HEK293 (cell line): ENCODE data around the gene MON1B.
A peak's percentile ranks its signal among the peaks of the same experiment; 100 is the strongest.

Experiments
- CTCF ChIA-PET: fragments of 350-600 bp; formaldehyde crosslinking; extraction: SDS; loops from one replicate; lab custom pipeline; 2021; ENCODE audit warnings: antibody characterized with exemption; lab: Yijun Ruan, JAX
- POLR2A ChIA-PET: fragments of 300-600 bp; formaldehyde crosslinking; extraction: SDS; loops from one replicate; lab custom pipeline; 2020; ENCODE audit warnings: antibody characterized with exemption, inconsistent platforms; lab: Yijun Ruan, JAX
- H3K27ac ChIP-seq: fragments of 200-500 bp; sonication (Bioruptor generic); 2 replicates; pipeline ENCODE4 v1.5.1; 2014; ENCODE audit warnings: low read depth, low read length, control low read depth, inconsistent platforms; ENCODE audit errors: extremely low read depth
- H3K36me3 ChIP-seq, 2 experiments: fragments of 200-500 bp in 1 of 2; sonication (Bioruptor generic) in 1 of 2; 1 replicate in 1 of 2; 2 replicates in 1 of 2; pipeline ENCODE4 v1.5.1; 2014 to 2017; ENCODE audit warnings: inconsistent platforms in 2 of 2, low read length in 2 of 2; ENCODE audit not compliant: control insufficient read depth in 2 of 2, insufficient read depth in 1 of 2
- H3K4me1 ChIP-seq: fragments of 200-500 bp; sonication (Bioruptor generic); 2 replicates; pipeline ENCODE4 v1.5.1; 2014; ENCODE audit warnings: mild to moderate bottlenecking, low read length, inconsistent platforms; ENCODE audit not compliant: control insufficient read depth, insufficient read depth
- H3K4me3 ChIP-seq: 2 replicates; pipeline ENCODE4 v1.5.1; 2011; ENCODE audit warnings: low read depth, mild to moderate bottlenecking, control low read depth, low read length, moderate library complexity
- H3K9me3 ChIP-seq: fragments of 200-500 bp; sonication (Bioruptor generic); 2 replicates; pipeline ENCODE4 v1.5.1; 2014; ENCODE audit warnings: low read depth, low read length, inconsistent platforms; ENCODE audit not compliant: control insufficient read depth, insufficient read depth
- BCL11A ChIP-seq: fragments of 450-650 bp; formaldehyde crosslinking; IDR thresholded peaks from 2 replicates; pipeline ENCODE4 v1.5.1; 2016; ENCODE audit warnings: low read depth, missing biosample characterization, missing genetic modification characterization
- GLI4 ChIP-seq: fragments of 450-650 bp; formaldehyde crosslinking; IDR thresholded peaks from 2 replicates; pipeline ENCODE4 v1.5.1; 2016; ENCODE audit warnings: missing biosample characterization, missing genetic modification characterization
- GLIS1 ChIP-seq: fragments of 450-650 bp; formaldehyde crosslinking; IDR thresholded peaks from 2 replicates; pipeline ENCODE4 v1.5.1; 2016; ENCODE audit warnings: missing biosample characterization, missing genetic modification characterization
- GLIS2 ChIP-seq: fragments of 450-650 bp; formaldehyde crosslinking; IDR thresholded peaks from 2 replicates; pipeline ENCODE4 v1.5.1; 2016; ENCODE audit warnings: missing biosample characterization, missing genetic modification characterization
- HIC1 ChIP-seq: fragments of 450-650 bp; formaldehyde crosslinking; IDR thresholded peaks from 2 replicates; pipeline ENCODE4 v1.5.1; 2016; ENCODE audit warnings: missing biosample characterization, missing genetic modification characterization
- INSM2 ChIP-seq: fragments of 450-650 bp; formaldehyde crosslinking; IDR thresholded peaks from 2 replicates; pipeline ENCODE4 v1.5.1; 2016; ENCODE audit warnings: missing biosample characterization, missing genetic modification characterization
- KLF8 ChIP-seq: fragments of 450-650 bp; formaldehyde crosslinking; IDR thresholded peaks from 2 replicates; pipeline ENCODE4 v1.5.1; 2016; ENCODE audit warnings: missing biosample characterization, missing genetic modification characterization
- KLF9 ChIP-seq: fragments of 450-650 bp; formaldehyde crosslinking; IDR thresholded peaks from 2 replicates; pipeline ENCODE4 v1.5.1; 2016; ENCODE audit warnings: missing biosample characterization, missing genetic modification characterization, low read depth
- RBAK ChIP-seq: fragments of 450-650 bp; formaldehyde crosslinking; IDR thresholded peaks from 2 replicates; pipeline ENCODE4 v1.5.1; 2016; ENCODE audit warnings: missing biosample characterization, missing genetic modification characterization
- SCRT1 ChIP-seq: fragments of 450-650 bp; formaldehyde crosslinking; IDR thresholded peaks from 2 replicates; pipeline ENCODE4 v1.5.1; 2016; ENCODE audit warnings: missing biosample characterization, missing genetic modification characterization, borderline replicate concordance
- SCRT2 ChIP-seq: fragments of 450-650 bp; formaldehyde crosslinking; IDR thresholded peaks from 2 replicates; pipeline ENCODE4 v1.5.1; 2016; ENCODE audit warnings: missing biosample characterization, missing genetic modification characterization
- ZBTB21 ChIP-seq: fragments of 450-650 bp; formaldehyde crosslinking; IDR thresholded peaks from 2 replicates; pipeline ENCODE4 v1.5.1; 2017; ENCODE audit warnings: missing biosample characterization, missing genetic modification characterization
- ZNF16 ChIP-seq: fragments of 450-650 bp; formaldehyde crosslinking; IDR thresholded peaks from 2 replicates; pipeline ENCODE4 v1.5.1; 2016; ENCODE audit warnings: low read depth, missing biosample characterization, missing genetic modification characterization
- ZNF311 ChIP-seq: fragments of 450-650 bp; formaldehyde crosslinking; IDR thresholded peaks from 2 replicates; pipeline ENCODE4 v1.5.1; 2017; ENCODE audit warnings: missing biosample characterization, missing genetic modification characterization, borderline replicate concordance
- ZNF335 ChIP-seq: fragments of 450-650 bp; formaldehyde crosslinking; conservative IDR thresholded peaks from 2 replicates; pipeline ENCODE4 v1.5.1; 2016; ENCODE audit warnings: missing biosample characterization, missing genetic modification characterization
- ZNF521 ChIP-seq: fragments of 450-650 bp; formaldehyde crosslinking; IDR thresholded peaks from 2 replicates; pipeline ENCODE4 v1.5.1; 2017; ENCODE audit warnings: missing biosample characterization, mild to moderate bottlenecking, missing genetic modification characterization
- ZNF558 ChIP-seq: fragments of 450-650 bp; formaldehyde crosslinking; IDR thresholded peaks from 2 replicates; pipeline ENCODE4 v1.5.1; 2016; ENCODE audit warnings: missing biosample characterization, missing genetic modification characterization
- ZNF560 ChIP-seq: fragments of 450-650 bp; formaldehyde crosslinking; IDR thresholded peaks from 2 replicates; pipeline ENCODE4 v1.5.1; 2017; ENCODE audit warnings: missing biosample characterization, missing genetic modification characterization, borderline replicate concordance
- ZNF660 ChIP-seq: fragments of 450-650 bp; IDR thresholded peaks from 2 replicates; pipeline ENCODE4 v1.5.1; 2018; ENCODE audit warnings: missing biosample characterization, mild to moderate bottlenecking, missing genetic modification characterization
- ZNF692 ChIP-seq: fragments of 450-650 bp; formaldehyde crosslinking; IDR thresholded peaks from 2 replicates; pipeline ENCODE4 v1.5.1; 2016; ENCODE audit warnings: missing biosample characterization, missing genetic modification characterization

MON1B gene

GRCh38 chr16:77191259-77191969, 424 bp downstream of the MON1B start:
- ChIA-PET POLR2A (interaction anchor here (1.0 to 1.6 kb wide), 4 partner anchors 14 to 1549 kb away, joined by 3 to 5 read pairs (median 3); no protein-coding TSS in a partner anchor), CTCF (no interaction called here)
- no peaks in the 10 kb centered on the region for H3K4me1 ChIP-seq
- TF ChIP-seq ZNF335 (tag by site-specific recombination) (peak; percentile 67), GLIS2 (0 out of 2 replicates have a peak, but pooled peaks have one; percentile 4), ZNF521 (tag by site-specific recombination) (no peak), ZNF311 (no peak), INSM2 (tag by site-specific recombination) (no peak), GLIS1 (tag by site-specific recombination) (0 out of 2 replicates have a peak, but pooled peaks have one; percentile 1), SCRT1 (tag by site-specific recombination) (peak; percentile 24; the same call in 1 of the 2 replicates), KLF9 (tag by site-specific recombination) (peak; percentile 5; the same call in 1 of the 2 replicates), BCL11A (tag by site-specific recombination) (no peak), HIC1 (tag by site-specific recombination) (0 out of 2 replicates have a peak, but pooled peaks have one; percentile 6), SCRT2 (tag by site-specific recombination) (peak; percentile 56), ZBTB21 (peak; percentile 7; the same call in 1 of the 2 replicates), ZNF16 (tag by site-specific recombination) (no peak), KLF8 (tag by site-specific recombination) (peak; percentile 11; the same call in 1 of the 2 replicates), ZNF692 (tag by site-specific recombination) (0 out of 2 replicates have a peak, but pooled peaks have one; percentile 3)
- H3K4me3 ChIP-seq, result peak overlapping the region; percentile 63
- peaks cover 0 to 33% of the 10 kb centered on the region in 2 experiments; a peak in 2 of 3 replicates for H3K36me3 ChIP-seq
- H3K27ac ChIP-seq, result peak overlapping the region; percentile 72
- H3K9me3 ChIP-seq, result no peaks in the 10 kb centered on the region

GRCh38 chr16:77193377-77193776, 2.4 kb downstream of the MON1B start:
- Histone ChIP-seq H3K9me3 (no peaks in the 10 kb centered on the region), H3K27ac (no peak overlapping the region), H3K4me1 (no peaks in the 10 kb centered on the region), H3K4me3 (no peak overlapping the region), H3K36me3 (peaks cover 0 to 49% of the 10 kb centered on the region in 2 experiments; a peak in 2 of 3 replicates)
- no peak for TF ChIP-seq ZNF560
- no peak for TF ChIP-seq ZNF660
- no peak for TF ChIP-seq ZNF558 (tag by site-specific recombination)
- no peak for TF ChIP-seq RBAK (tag by site-specific recombination)
- TF ChIP-seq GLI4 (tag by site-specific recombination), result no peak
- ChIA-PET POLR2A (no interaction called here), CTCF (no interaction called here)
